Measurements from ENCODE around the gene TMEM164.

TMEM164 gene

GRCh38 chrX:110210417-110211139 is 207.7 kb downstream of the TMEM164 start:
- POLR2A ChIA-PET = no interaction called here
- Histone ChIP-seq H3K27me3 (replicated peaks in 2 of 5; ENCODE audit: control insufficient read depth in 4 of 5, insufficient read depth in 5 of 5, low read length in 4 of 5) (no peaks in the 10 kb centered on the region), H3K4me3 (ENCODE audit: control insufficient read depth in 1 of 7, extremely low read depth in 1 of 7, insufficient read depth in 4 of 7, low read depth in 2 of 7, low read length in 6 of 7) (no peak overlapping the region), H3K4me1 (ENCODE audit: control extremely low read depth in 1 of 4, control insufficient read depth in 4 of 4, insufficient read depth in 4 of 4, low read length in 3 of 4) (no peaks in the 10 kb centered on the region), H3K27ac (ENCODE audit: insufficient read depth in 1 of 2, low read depth in 1 of 2, low read length in 2 of 2, poor library complexity in 1 of 2, severe bottlenecking in 2 of 2) (no peak overlapping the region), H3K9me3 (ENCODE audit: control extremely low read depth in 1 of 5, control insufficient read depth in 4 of 5, insufficient read depth in 2 of 5, low read depth in 1 of 5, low read length in 4 of 5) (no peaks in the 10 kb centered on the region), H3K36me3 (ENCODE audit: control insufficient read depth in 4 of 4, insufficient read depth in 4 of 4, low read length in 3 of 4) (peaks cover 0 to 3% (median 0%) of the 10 kb centered on the region in 4 experiments)
- CTCF ChIA-PET = interaction anchor here (1.6 kb wide), 1 partner anchor 10 kb away, joined by 3 read pairs; no protein-coding TSS in a partner anchor
- 78% methylated on average over 4 of the region's 5 CpGs for WGBS (ENCODE audit: insufficient coverage)
- DNase-seq = no peak

- no CpG with 5 or more reads among the region's 1 CpG for WGBS (ENCODE audit: insufficient coverage)
- H3K27me3 ChIP-seq (replicated peaks in 2 of 5; ENCODE audit: control insufficient read depth in 4 of 5, insufficient read depth in 5 of 5, low read length in 4 of 5) = no peaks in the 10 kb centered on the region
- no peak overlapping the region for H3K4me3 ChIP-seq (ENCODE audit: control insufficient read depth in 1 of 7, extremely low read depth in 1 of 7, insufficient read depth in 4 of 7, low read depth in 2 of 7, low read length in 6 of 7)
- peaks cover 0 to 3% (median 0%) of the 10 kb centered on the region in 4 experiments for H3K36me3 ChIP-seq (ENCODE audit: control insufficient read depth in 4 of 4, insufficient read depth in 4 of 4, low read length in 3 of 4)
- CTCF ChIA-PET = interaction anchor here (1.6 kb wide), 1 partner anchor 9 kb away, joined by 3 read pairs; no protein-coding TSS in a partner anchor
- no peak overlapping the region for H3K27ac ChIP-seq (ENCODE audit: insufficient read depth in 1 of 2, low read depth in 1 of 2, low read length in 2 of 2, poor library complexity in 1 of 2, severe bottlenecking in 2 of 2)
- H3K4me1 ChIP-seq (ENCODE audit: control extremely low read depth in 1 of 4, control insufficient read depth in 4 of 4, insufficient read depth in 4 of 4, low read length in 3 of 4) = no peaks in the 10 kb centered on the region
- no peak for DNase-seq
- POLR2A ChIA-PET = no interaction called here
- H3K9me3 ChIP-seq (ENCODE audit: control extremely low read depth in 1 of 5, control insufficient read depth in 4 of 5, insufficient read depth in 2 of 5, low read depth in 1 of 5, low read length in 4 of 5) = no peaks in the 10 kb centered on the region
These were observed 208.4 kb downstream of the TMEM164 start for GRCh38 chrX:110211340-110211739.

GRCh38 chrX:110212299-110212698 is 209.4 kb downstream of the TMEM164 start:
- POLR2A ChIA-PET = no interaction called here
- Histone ChIP-seq H3K9me3 (ENCODE audit: control extremely low read depth in 1 of 5, control insufficient read depth in 4 of 5, insufficient read depth in 2 of 5, low read depth in 1 of 5, low read length in 4 of 5) (no peaks in the 10 kb centered on the region), H3K27ac (ENCODE audit: insufficient read depth in 1 of 2, low read depth in 1 of 2, low read length in 2 of 2, poor library complexity in 1 of 2, severe bottlenecking in 2 of 2) (no peak overlapping the region), H3K27me3 (replicated peaks in 2 of 5; ENCODE audit: control insufficient read depth in 4 of 5, insufficient read depth in 5 of 5, low read length in 4 of 5) (no peaks in the 10 kb centered on the region), H3K4me3 (ENCODE audit: control insufficient read depth in 1 of 7, extremely low read depth in 1 of 7, insufficient read depth in 4 of 7, low read depth in 2 of 7, low read length in 6 of 7) (no peak overlapping the region), H3K4me1 (ENCODE audit: control extremely low read depth in 1 of 4, control insufficient read depth in 4 of 4, insufficient read depth in 4 of 4, low read length in 3 of 4) (peaks cover 0 to 4% (median 2%) of the 10 kb centered on the region in 4 experiments), H3K36me3 (ENCODE audit: control insufficient read depth in 4 of 4, insufficient read depth in 4 of 4, low read length in 3 of 4) (peaks cover 0 to under 1% (median 0%) of the 10 kb centered on the region in 4 experiments)
- CTCF ChIA-PET = no interaction called here
- 86% methylated on average over 1 of the region's 3 CpGs for WGBS (ENCODE audit: insufficient coverage)
- no peak for DNase-seq

GRCh38 chrX:110213183-110213582 is 210.3 kb downstream of the TMEM164 start:
- no peaks in the 10 kb centered on the region for H3K27me3 ChIP-seq (replicated peaks in 2 of 5; ENCODE audit: control insufficient read depth in 4 of 5, insufficient read depth in 5 of 5, low read length in 4 of 5)
- no CpG with 5 or more reads among the region's 1 CpG for WGBS (ENCODE audit: insufficient coverage)
- DNase-seq = no peak
- no peak overlapping the region for H3K27ac ChIP-seq (ENCODE audit: insufficient read depth in 1 of 2, low read depth in 1 of 2, low read length in 2 of 2, poor library complexity in 1 of 2, severe bottlenecking in 2 of 2)
- no peak overlapping the region for H3K4me3 ChIP-seq (ENCODE audit: control insufficient read depth in 1 of 7, extremely low read depth in 1 of 7, insufficient read depth in 4 of 7, low read depth in 2 of 7, low read length in 6 of 7)
- H3K9me3 ChIP-seq (ENCODE audit: control extremely low read depth in 1 of 5, control insufficient read depth in 4 of 5, insufficient read depth in 2 of 5, low read depth in 1 of 5, low read length in 4 of 5) = no peaks in the 10 kb centered on the region
- H3K4me1 ChIP-seq (ENCODE audit: control extremely low read depth in 1 of 4, control insufficient read depth in 4 of 4, insufficient read depth in 4 of 4, low read length in 3 of 4) = peaks cover 0 to 8% (median 2%) of the 10 kb centered on the region in 4 experiments
- ChIA-PET CTCF (no interaction called here), POLR2A (no interaction called here)
- H3K36me3 ChIP-seq (ENCODE audit: control insufficient read depth in 4 of 4, insufficient read depth in 4 of 4, low read length in 3 of 4) = no peaks in the 10 kb centered on the region

- no peak overlapping the region for H3K4me3 ChIP-seq (ENCODE audit: control insufficient read depth in 1 of 7, extremely low read depth in 1 of 7, insufficient read depth in 4 of 7, low read depth in 2 of 7, low read length in 6 of 7)
- no CpG with 5 or more reads among the region's 1 CpG for WGBS (ENCODE audit: insufficient coverage)
- POLR2A ChIA-PET = no interaction called here
These were observed 211.8 kb downstream of the TMEM164 start for GRCh38 chrX:110214684-110215083.

GRCh38 chrX:110215411-110215810 is 212.5 kb downstream of the TMEM164 start:
- ChIA-PET CTCF (no interaction called here), POLR2A (no interaction called here)
- WGBS (ENCODE audit: insufficient coverage) = no CpG with 5 or more reads among the region's 1 CpG

More at GRCh38 chrX:110214684-110215083, 211.8 kb downstream of the TMEM164 start:
- Histone ChIP-seq H3K27me3 (replicated peaks in 2 of 5; ENCODE audit: control insufficient read depth in 4 of 5, insufficient read depth in 5 of 5, low read length in 4 of 5) (no peaks in the 10 kb centered on the region), H3K36me3 (ENCODE audit: control insufficient read depth in 4 of 4, insufficient read depth in 4 of 4, low read length in 3 of 4) (no peaks in the 10 kb centered on the region), H3K4me1 (ENCODE audit: control extremely low read depth in 1 of 4, control insufficient read depth in 4 of 4, insufficient read depth in 4 of 4, low read length in 3 of 4) (peaks cover 0 to 8% (median 2%) of the 10 kb centered on the region in 4 experiments), H3K9me3 (ENCODE audit: control extremely low read depth in 1 of 5, control insufficient read depth in 4 of 5, insufficient read depth in 2 of 5, low read depth in 1 of 5, low read length in 4 of 5) (no peaks in the 10 kb centered on the region), H3K27ac (ENCODE audit: insufficient read depth in 1 of 2, low read depth in 1 of 2, low read length in 2 of 2, poor library complexity in 1 of 2, severe bottlenecking in 2 of 2) (no peak overlapping the region)
- CTCF ChIA-PET = no interaction called here
- DNase-seq = no peak

GRCh38 chrX:110216027-110216426 is 213.1 kb downstream of the TMEM164 start:
- Histone ChIP-seq H3K4me3 (ENCODE audit: control insufficient read depth in 1 of 7, extremely low read depth in 1 of 7, insufficient read depth in 4 of 7, low read depth in 2 of 7, low read length in 6 of 7) (no peak overlapping the region), H3K27me3 (replicated peaks in 2 of 5; ENCODE audit: control insufficient read depth in 4 of 5, insufficient read depth in 5 of 5, low read length in 4 of 5) (no peaks in the 10 kb centered on the region), H3K9me3 (ENCODE audit: control extremely low read depth in 1 of 5, control insufficient read depth in 4 of 5, insufficient read depth in 2 of 5, low read depth in 1 of 5, low read length in 4 of 5) (no peaks in the 10 kb centered on the region), H3K4me1 (ENCODE audit: control extremely low read depth in 1 of 4, control insufficient read depth in 4 of 4, insufficient read depth in 4 of 4, low read length in 3 of 4) (peaks cover 0 to 8% (median 2%) of the 10 kb centered on the region in 4 experiments), H3K36me3 (ENCODE audit: control insufficient read depth in 4 of 4, insufficient read depth in 4 of 4, low read length in 3 of 4) (no peaks in the 10 kb centered on the region), H3K27ac (ENCODE audit: insufficient read depth in 1 of 2, low read depth in 1 of 2, low read length in 2 of 2, poor library complexity in 1 of 2, severe bottlenecking in 2 of 2) (no peak overlapping the region)
- ChIA-PET CTCF (interaction anchor here (1.0 kb wide), 1 partner anchor 49 kb away, joined by 3 read pairs; no protein-coding TSS in a partner anchor), POLR2A (no interaction called here)
- WGBS (ENCODE audit: insufficient coverage) = no CpG with 5 or more reads among the region's 4 CpGs
- DNase-seq = no peak

More at GRCh38 chrX:110215411-110215810, 212.5 kb downstream of the TMEM164 start:
- Histone ChIP-seq H3K9me3 (ENCODE audit: control extremely low read depth in 1 of 5, control insufficient read depth in 4 of 5, insufficient read depth in 2 of 5, low read depth in 1 of 5, low read length in 4 of 5) (no peaks in the 10 kb centered on the region), H3K4me3 (ENCODE audit: control insufficient read depth in 1 of 7, extremely low read depth in 1 of 7, insufficient read depth in 4 of 7, low read depth in 2 of 7, low read length in 6 of 7) (no peak overlapping the region), H3K27ac (ENCODE audit: insufficient read depth in 1 of 2, low read depth in 1 of 2, low read length in 2 of 2, poor library complexity in 1 of 2, severe bottlenecking in 2 of 2) (no peak overlapping the region), H3K4me1 (ENCODE audit: control extremely low read depth in 1 of 4, control insufficient read depth in 4 of 4, insufficient read depth in 4 of 4, low read length in 3 of 4) (peaks cover 0 to 8% (median 2%) of the 10 kb centered on the region in 4 experiments), H3K36me3 (ENCODE audit: control insufficient read depth in 4 of 4, insufficient read depth in 4 of 4, low read length in 3 of 4) (no peaks in the 10 kb centered on the region), H3K27me3 (replicated peaks in 2 of 5; ENCODE audit: control insufficient read depth in 4 of 5, insufficient read depth in 5 of 5, low read length in 4 of 5) (no peaks in the 10 kb centered on the region)
- no peak for DNase-seq
